Esophagus (tissue), 2 donors: ENCODE data around the gene NIN. TPM values are rescaled to one million over a fixed set of nuclear protein-coding genes. Genes with fewer than 3 reads are reported as not detected.
"Not testable (repeated sequence)": the region's sequence is repeated elsewhere in the genome, so short reads cannot be mapped to it uniquely, and the experiment has no call there.

ENCODE experiments used
- H3K27ac ChIP-seq, 2 donors: one replicate each; pipeline ENCODE4 v1.5.1; 2013; ENCODE audit warnings: low read depth in 2 of 2, mild to moderate bottlenecking in 2 of 2, inconsistent platforms in 1 of 2, low read length in 1 of 2, moderate library complexity in 1 of 2
- H3K27me3 ChIP-seq, 2 donors: one replicate each; pipeline ENCODE4 v1.6.1; 2013; ENCODE audit warnings: low read length in 2 of 2, control low read depth in 1 of 2, mild to moderate bottlenecking in 1 of 2; ENCODE audit not compliant: insufficient read depth in 2 of 2, control insufficient read depth in 1 of 2
- H3K36me3 ChIP-seq, 2 donors: one replicate each; pipeline ENCODE4 v1.6.1; 2013; ENCODE audit warnings: low read length in 1 of 2; ENCODE audit not compliant: control insufficient read depth in 2 of 2, insufficient read depth in 2 of 2
- H3K4me1 ChIP-seq, 2 donors: one replicate each; pipeline ENCODE4 v1.6.1; 2013; ENCODE audit warnings: low read length in 1 of 2; ENCODE audit not compliant: control insufficient read depth in 2 of 2, insufficient read depth in 2 of 2
- H3K4me3 ChIP-seq, 2 donors: one replicate each; pipeline ENCODE4 v1.5.1; 2013; ENCODE audit warnings: low read length in 2 of 2, mild to moderate bottlenecking in 2 of 2, low read depth in 1 of 2, moderate library complexity in 1 of 2
- H3K9me3 ChIP-seq, 2 donors: one replicate each; pipeline ENCODE4 v1.6.1; 2013; ENCODE audit warnings: mild to moderate bottlenecking in 2 of 2, low read depth in 1 of 2, low read length in 1 of 2, moderate library complexity in 1 of 2; ENCODE audit not compliant: control insufficient read depth in 2 of 2, insufficient read depth in 1 of 2
- WGBS, 2 donors: extraction: QIAGEN DNeasy Blood & Tissue Kit; methylation state at CpG; one replicate each; pipeline ENCODE4 v1.1.7; 2013; 5-methylcytosine and 5-hydroxymethylcytosine counted together
- polyA plus RNA-seq, 2 donors: library from polyadenylated mRNA; stranded (reverse); fragments of 200-250 nt; gene quantifications; one replicate each; pipeline ENCODE4 v1.2.3, GENCODE V29; 2013
- donor health status: healthy with polysubstance abuse.
- donor health status: Bipolar disorder and iron deficiency.

NIN gene
- polyA plus RNA-seq, 2 donors: 6.2 to 6.8 TPM

GRCh38 chr14:50822501-50823042 is 8.4 kb downstream of the NIN start:
- H3K27ac ChIP-seq: peak overlapping the region in 1 of 2 donors; percentile 50

GRCh38 chr14:50821510-50822464 is 9.2 kb downstream of the NIN start:
- Histone ChIP-seq H3K4me1 (peaks cover 0 to 10% of the 10 kb centered on the region in 2 donors), H3K9me3 (no peaks in the 10 kb centered on the region), H3K27ac (peak overlapping the region in 1 of 2 donors; percentile 50), H3K27me3 (no peaks in the 10 kb centered on the region), H3K36me3 (peaks cover 0 to 6% of the 10 kb centered on the region in 2 donors), H3K4me3 (no peak overlapping the region)
- WGBS, 2 donors: 62 to 63% methylated on average over 13 of the region's 13 CpGs

More at GRCh38 chr14:50822501-50823042, 8.4 kb downstream of the NIN start:
- 72 to 76% methylated on average over 11 of the region's 11 CpGs for WGBS, 2 donors
- Histone ChIP-seq H3K27me3 (no peaks in the 10 kb centered on the region), H3K36me3 (peaks cover 0 to 6% of the 10 kb centered on the region in 2 donors), H3K4me3 (no peak overlapping the region), H3K9me3 (no peaks in the 10 kb centered on the region), H3K4me1 (peaks cover 0 to 10% of the 10 kb centered on the region in 2 donors)

- H3K9me3 ChIP-seq: no peaks in the 10 kb centered on the region
- H3K4me3 ChIP-seq: no peak overlapping the region
- H3K27ac ChIP-seq: no peak overlapping the region
- no peaks in the 10 kb centered on the region for H3K27me3 ChIP-seq
- H3K4me1 ChIP-seq: peaks cover 0 to 10% of the 10 kb centered on the region in 2 donors
- 63 to 67% methylated on average over 3 of the region's 3 CpGs for WGBS, 2 donors
- H3K36me3 ChIP-seq: peaks cover 0 to 2% of the 10 kb centered on the region in 2 donors
Measured at GRCh38 chr14:50820786-50821509, 10.0 kb downstream of the NIN start.

- not testable (repeated sequence) for H3K9me3 ChIP-seq, H3K4me3 ChIP-seq, H3K27me3 ChIP-seq, H3K27ac ChIP-seq, H3K4me1 ChIP-seq, H3K36me3 ChIP-seq
- 88% methylated on average over 6 of the region's 6 CpGs for WGBS, 2 donors
Measured at GRCh38 chr14:50819303-50819702, 11.7 kb downstream of the NIN start.

GRCh38 chr14:50816395-50817047 is 14.4 kb downstream of the NIN start:
- Histone ChIP-seq H3K27me3 (no peaks in the 10 kb centered on the region), H3K4me1 (no peaks in the 10 kb centered on the region), H3K9me3 (no peaks in the 10 kb centered on the region), H3K4me3 (no peak overlapping the region), H3K27ac (no peak overlapping the region), H3K36me3 (peaks cover 0 to 2% of the 10 kb centered on the region in 2 donors)
- 57 to 62% methylated on average over 6 of the region's 6 CpGs for WGBS, 2 donors

GRCh38 chr14:50815526-50815925 is 15.4 kb downstream of the NIN start:
- H3K27me3 ChIP-seq, H3K36me3 ChIP-seq, H3K4me1 ChIP-seq, H3K4me3 ChIP-seq, H3K27ac ChIP-seq, H3K9me3 ChIP-seq: not testable (repeated sequence)
- WGBS, 2 donors: 96 to 99% methylated on average over 5 of the region's 5 CpGs

- not testable (repeated sequence) for H3K4me3 ChIP-seq, H3K9me3 ChIP-seq, H3K36me3 ChIP-seq, H3K27ac ChIP-seq, H3K27me3 ChIP-seq, H3K4me1 ChIP-seq
- 54 to 93% methylated on average over 1 of the region's 1 CpG for WGBS, 2 donors
Measured at GRCh38 chr14:50815058-50815457, 15.9 kb downstream of the NIN start.

GRCh38 chr14:50814161-50814560 is 16.8 kb downstream of the NIN start:
- no peaks in the 10 kb centered on the region for H3K4me1 ChIP-seq
- H3K9me3 ChIP-seq: no peaks in the 10 kb centered on the region
- H3K36me3 ChIP-seq: no peaks in the 10 kb centered on the region
- no peak overlapping the region for H3K27ac ChIP-seq
- no peaks in the 10 kb centered on the region for H3K27me3 ChIP-seq
- no peak overlapping the region for H3K4me3 ChIP-seq
- WGBS, 2 donors: 84 to 94% methylated on average over 3 of the region's 3 CpGs

GRCh38 chr14:50813544-50813863 is 17.5 kb downstream of the NIN start:
- H3K27ac ChIP-seq: no peak overlapping the region
- WGBS, 2 donors: 61 to 62% methylated on average over 2 of the region's 2 CpGs
- H3K36me3 ChIP-seq: no peaks in the 10 kb centered on the region
- H3K9me3 ChIP-seq: no peaks in the 10 kb centered on the region
- H3K4me1 ChIP-seq: no peaks in the 10 kb centered on the region
- no peak overlapping the region for H3K4me3 ChIP-seq
- no peaks in the 10 kb centered on the region for H3K27me3 ChIP-seq
